IPS DF 6.9 (cell line): ENCODE data around the gene NPIPB8.
"Not testable (repeated sequence)": the region's sequence is repeated elsewhere in the genome, so short reads cannot be mapped to it uniquely, and the experiment has no call there.

Source experiments
- DNase-seq: peaks from one replicate; pipeline ENCODE4 v3.0.0-alpha.2; 2013; ENCODE audit warnings: low read depth, low spot score
- H3K27ac ChIP-seq: one replicate; pipeline ENCODE4 v1.5.1; 2013; ENCODE audit warnings: low read length, control low read depth
- H3K27me3 ChIP-seq: 2 replicates; pipeline ENCODE4 v1.6.1; 2013; ENCODE audit warnings: mild to moderate bottlenecking, low read length; ENCODE audit not compliant: control insufficient read depth, insufficient read depth
- H3K36me3 ChIP-seq: 2 replicates; pipeline ENCODE4 v1.6.1; 2013; ENCODE audit warnings: low read length; ENCODE audit not compliant: control insufficient read depth, insufficient read depth
- H3K4me1 ChIP-seq: 2 replicates; pipeline ENCODE4 v1.6.1; 2013; ENCODE audit warnings: low read length; ENCODE audit not compliant: control insufficient read depth, insufficient read depth
- H3K4me3 ChIP-seq: 2 replicates; pipeline ENCODE4 v1.5.1; 2013; ENCODE audit warnings: mild to moderate bottlenecking, low read length
- H3K9me3 ChIP-seq: 2 replicates; pipeline ENCODE4 v1.6.1; 2013; ENCODE audit warnings: low read length, inconsistent platforms; ENCODE audit not compliant: control insufficient read depth, insufficient read depth
- WGBS: extraction: QIAGEN DNeasy Blood & Tissue Kit; methylation state at CpG from one replicate; pipeline ENCODE4 v1.1.7; 2013; ENCODE audit warnings: mixed read lengths, missing lambda C conversion rate; ENCODE audit not compliant: insufficient read length, insufficient coverage; 5-methylcytosine and 5-hydroxymethylcytosine counted together

NPIPB8 gene

GRCh38 chr16:28638359-28638758, 494 bp downstream of the NPIPB8 start:
- not testable (repeated sequence) for H3K4me3 ChIP-seq, H3K27me3 ChIP-seq, H3K27ac ChIP-seq, DNase-seq, H3K4me1 ChIP-seq, H3K9me3 ChIP-seq, H3K36me3 ChIP-seq
- WGBS: no CpG with 5 or more reads among the region's 5 CpGs

GRCh38 chr16:28639959-28640358, 2.1 kb downstream of the NPIPB8 start:
- no CpG with 5 or more reads among the region's 2 CpGs for WGBS
- H3K4me1 ChIP-seq, DNase-seq, H3K9me3 ChIP-seq, H3K4me3 ChIP-seq, H3K27ac ChIP-seq, H3K27me3 ChIP-seq, H3K36me3 ChIP-seq: not testable (repeated sequence)

GRCh38 chr16:28666264-28666663, 28.4 kb downstream of the NPIPB8 start:
- H3K4me3 ChIP-seq, H3K27me3 ChIP-seq, H3K36me3 ChIP-seq, H3K4me1 ChIP-seq, H3K9me3 ChIP-seq, H3K27ac ChIP-seq, DNase-seq: not testable (repeated sequence)
- WGBS: no CpG with 5 or more reads among the region's 25 CpGs

GRCh38 chr16:28667480-28667879, 29.6 kb downstream of the NPIPB8 start:
- not testable (repeated sequence) for H3K9me3 ChIP-seq, H3K27ac ChIP-seq, H3K27me3 ChIP-seq, H3K36me3 ChIP-seq, DNase-seq, H3K4me3 ChIP-seq, H3K4me1 ChIP-seq
- WGBS: no CpG with 5 or more reads among the region's 7 CpGs

DNA sequence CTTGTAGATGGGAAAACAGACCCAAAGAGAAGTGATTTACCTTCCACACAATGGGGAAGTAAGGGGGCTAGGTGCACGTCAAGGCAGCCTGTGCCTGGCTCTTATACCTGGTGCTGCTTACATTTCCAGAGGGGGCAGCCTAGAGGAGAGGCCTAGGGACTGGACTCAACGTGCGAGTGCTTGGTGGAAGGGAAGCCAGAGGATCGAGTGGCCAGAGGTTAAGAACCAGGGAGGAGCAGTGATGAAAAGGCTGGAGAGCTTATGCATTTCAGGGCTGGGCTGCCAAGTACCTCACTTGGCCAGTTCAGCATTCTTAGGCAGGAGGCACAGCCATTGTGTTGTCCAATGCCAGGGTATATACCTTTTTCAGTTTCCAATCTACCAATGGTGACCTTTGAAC, 30.3 kb downstream of the NPIPB8 start:
- WGBS: no CpG with 5 or more reads among the region's 4 CpGs
- not testable (repeated sequence) for DNase-seq, H3K9me3 ChIP-seq, H3K36me3 ChIP-seq, H3K27me3 ChIP-seq, H3K4me1 ChIP-seq, H3K27ac ChIP-seq, H3K4me3 ChIP-seq

DNA sequence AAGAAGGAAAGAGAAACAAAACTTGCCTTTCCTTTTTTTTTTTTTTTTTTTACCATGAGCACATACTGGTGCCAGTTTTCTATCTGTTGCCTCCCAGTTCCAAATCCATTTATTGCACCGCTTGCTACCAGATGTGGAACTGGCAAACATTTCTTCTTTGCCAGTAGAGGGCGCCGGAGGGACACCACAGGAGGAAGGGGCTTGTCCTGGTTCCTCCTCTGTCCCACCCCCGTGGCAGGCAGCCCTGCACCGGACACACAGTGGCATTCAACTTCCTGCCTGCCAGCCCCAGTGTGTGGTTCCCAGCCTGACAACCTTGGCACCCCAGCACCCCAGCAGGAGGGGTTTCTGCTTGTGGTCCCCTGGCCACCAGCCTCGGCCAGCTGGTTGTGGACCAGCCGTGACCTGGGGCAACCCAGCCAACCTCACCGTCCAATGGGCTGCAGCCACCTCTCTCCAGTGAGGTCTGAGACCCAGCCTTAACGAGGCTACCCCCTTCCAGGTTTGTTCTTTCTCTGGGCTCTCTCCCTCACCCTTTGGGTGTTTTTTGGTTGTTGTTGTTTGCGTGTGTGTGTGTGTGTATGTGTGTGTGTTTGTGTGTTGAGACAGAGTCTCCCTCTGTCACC, 50.6 kb downstream of the NPIPB8 start:
- not testable (repeated sequence) for H3K27me3 ChIP-seq, H3K4me1 ChIP-seq, H3K36me3 ChIP-seq, H3K27ac ChIP-seq, DNase-seq, H3K4me3 ChIP-seq, H3K9me3 ChIP-seq
- no CpG with 5 or more reads among the region's 10 CpGs for WGBS

GRCh38 chr16:28689425-28689824, 51.6 kb downstream of the NPIPB8 start:
- not testable (repeated sequence) for H3K9me3 ChIP-seq, H3K36me3 ChIP-seq, H3K27me3 ChIP-seq, DNase-seq, H3K4me1 ChIP-seq, H3K4me3 ChIP-seq, H3K27ac ChIP-seq
- WGBS: no CpG with 5 or more reads among the region's 13 CpGs

DNA sequence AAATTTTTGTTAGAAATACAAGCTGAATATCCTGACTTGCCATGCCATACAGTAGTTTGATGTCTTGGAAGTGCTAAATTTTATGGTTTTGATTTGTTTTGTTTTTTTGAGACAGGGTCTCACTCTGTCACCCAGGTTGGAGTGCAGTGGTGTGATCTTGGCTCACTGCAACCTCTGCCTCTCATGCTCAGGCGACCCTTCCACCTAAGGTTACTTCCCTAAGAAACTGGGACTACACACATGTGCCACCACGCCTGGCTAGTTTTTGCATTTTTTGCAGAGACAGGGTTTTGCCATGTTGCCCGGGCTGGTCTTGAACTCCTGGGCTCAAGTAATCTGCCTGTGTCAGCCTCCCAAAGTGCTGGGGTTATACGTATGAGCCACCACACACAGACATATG, 53.9 kb downstream of the NPIPB8 start:
- not testable (repeated sequence) for H3K4me3 ChIP-seq, DNase-seq, H3K36me3 ChIP-seq, H3K4me1 ChIP-seq, H3K9me3 ChIP-seq, H3K27ac ChIP-seq, H3K27me3 ChIP-seq
- WGBS: no CpG with 5 or more reads among the region's 4 CpGs

DNA sequence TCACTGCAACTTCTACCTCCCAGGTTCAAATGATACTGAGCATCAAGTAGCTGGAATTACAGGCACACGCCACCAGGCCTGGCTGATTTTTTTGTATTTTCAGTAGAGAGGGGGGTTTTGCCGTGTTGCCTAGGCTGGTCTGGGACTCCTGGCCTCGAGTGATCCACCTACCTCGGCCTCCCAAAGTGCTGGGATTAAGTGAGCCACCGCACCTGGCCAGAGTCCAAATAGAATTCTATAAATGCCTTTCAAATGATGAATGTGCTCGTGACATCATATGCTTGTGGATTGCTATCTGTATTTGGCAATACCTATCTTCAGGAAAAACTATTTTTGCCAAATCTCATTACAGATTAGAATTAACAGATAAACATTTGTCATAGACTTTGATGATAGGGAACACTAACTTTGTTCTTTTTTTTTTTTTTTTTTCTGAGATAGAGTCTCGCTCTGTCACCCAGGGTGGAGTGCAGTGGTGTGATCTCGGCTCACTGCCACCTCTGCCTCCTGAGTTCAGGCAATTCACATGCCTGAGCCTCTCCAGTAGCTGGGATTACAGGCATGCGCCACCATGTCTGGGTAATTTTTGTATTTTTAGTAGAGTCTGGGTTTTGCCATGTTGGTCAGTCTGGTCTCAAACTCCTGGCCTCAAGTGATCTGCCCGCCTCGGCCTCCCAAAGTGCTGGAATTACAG, 55.5 kb downstream of the NPIPB8 start:
- not testable (repeated sequence) for DNase-seq, H3K4me1 ChIP-seq, H3K4me3 ChIP-seq, H3K27me3 ChIP-seq, H3K27ac ChIP-seq, H3K9me3 ChIP-seq, H3K36me3 ChIP-seq
- no CpG with 5 or more reads among the region's 11 CpGs for WGBS

- WGBS: no CpG with 5 or more reads among the region's 9 CpGs
- not testable (repeated sequence) for DNase-seq, H3K9me3 ChIP-seq
Measured at GRCh38 chr16:28699792-28700191, 61.9 kb downstream of the NPIPB8 start.

DNA sequence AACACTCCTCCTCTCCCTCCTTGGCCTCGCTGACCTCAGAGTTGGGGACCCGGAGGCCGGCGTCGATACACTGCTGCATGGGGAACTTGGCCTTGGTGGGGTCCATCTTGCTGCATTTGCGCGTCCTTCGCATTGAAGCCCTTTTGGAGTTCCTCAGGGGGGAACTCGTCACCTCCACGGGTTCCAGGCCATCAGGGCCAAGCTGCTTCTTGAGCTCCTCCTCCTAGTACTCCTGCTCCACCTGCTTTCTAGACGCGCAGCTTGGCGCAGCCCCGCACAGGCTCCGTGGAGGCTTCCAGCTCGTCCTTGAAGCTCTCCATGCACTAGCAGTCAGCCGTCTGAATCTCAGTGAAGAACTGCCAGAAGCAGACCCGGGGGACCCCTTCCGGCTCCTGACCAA, 62.5 kb downstream of the NPIPB8 start:
- not testable (repeated sequence) for H3K36me3 ChIP-seq, H3K27me3 ChIP-seq, H3K4me1 ChIP-seq, H3K27ac ChIP-seq, DNase-seq, H3K4me3 ChIP-seq, H3K9me3 ChIP-seq
- no CpG with 5 or more reads among the region's 19 CpGs for WGBS

More at GRCh38 chr16:28699792-28700191, 61.9 kb downstream of the NPIPB8 start:
- not testable (repeated sequence) for H3K27me3 ChIP-seq, H3K27ac ChIP-seq, H3K4me1 ChIP-seq, H3K4me3 ChIP-seq, H3K36me3 ChIP-seq
